Rectal smooth muscle tissue (tissue), 1 donor: ENCODE results near the gene TNFSF4.

ENCODE experiments used
- H3K27ac ChIP-seq: one replicate; pipeline ENCODE4 v1.7.0; 2013; ENCODE audit warnings: low read depth, low read length, inconsistent platforms
- H3K27me3 ChIP-seq: one replicate; pipeline ENCODE4 v1.7.0; 2013; ENCODE audit warnings: low read length; ENCODE audit not compliant: control insufficient read depth, insufficient read depth
- H3K36me3 ChIP-seq: one replicate; pipeline ENCODE4 v1.7.0; 2013; ENCODE audit warnings: low read length; ENCODE audit not compliant: control insufficient read depth, insufficient read depth
- H3K4me1 ChIP-seq: one replicate; pipeline ENCODE4 v1.7.0; 2013; ENCODE audit warnings: low read length; ENCODE audit not compliant: control insufficient read depth, insufficient read depth
- H3K4me3 ChIP-seq: one replicate; pipeline ENCODE4 v1.7.0; 2013; ENCODE audit warnings: low read length
- H3K9ac ChIP-seq: one replicate; pipeline ENCODE4 v1.7.0; 2013; ENCODE audit warnings: low read length

TNFSF4 gene

DNA sequence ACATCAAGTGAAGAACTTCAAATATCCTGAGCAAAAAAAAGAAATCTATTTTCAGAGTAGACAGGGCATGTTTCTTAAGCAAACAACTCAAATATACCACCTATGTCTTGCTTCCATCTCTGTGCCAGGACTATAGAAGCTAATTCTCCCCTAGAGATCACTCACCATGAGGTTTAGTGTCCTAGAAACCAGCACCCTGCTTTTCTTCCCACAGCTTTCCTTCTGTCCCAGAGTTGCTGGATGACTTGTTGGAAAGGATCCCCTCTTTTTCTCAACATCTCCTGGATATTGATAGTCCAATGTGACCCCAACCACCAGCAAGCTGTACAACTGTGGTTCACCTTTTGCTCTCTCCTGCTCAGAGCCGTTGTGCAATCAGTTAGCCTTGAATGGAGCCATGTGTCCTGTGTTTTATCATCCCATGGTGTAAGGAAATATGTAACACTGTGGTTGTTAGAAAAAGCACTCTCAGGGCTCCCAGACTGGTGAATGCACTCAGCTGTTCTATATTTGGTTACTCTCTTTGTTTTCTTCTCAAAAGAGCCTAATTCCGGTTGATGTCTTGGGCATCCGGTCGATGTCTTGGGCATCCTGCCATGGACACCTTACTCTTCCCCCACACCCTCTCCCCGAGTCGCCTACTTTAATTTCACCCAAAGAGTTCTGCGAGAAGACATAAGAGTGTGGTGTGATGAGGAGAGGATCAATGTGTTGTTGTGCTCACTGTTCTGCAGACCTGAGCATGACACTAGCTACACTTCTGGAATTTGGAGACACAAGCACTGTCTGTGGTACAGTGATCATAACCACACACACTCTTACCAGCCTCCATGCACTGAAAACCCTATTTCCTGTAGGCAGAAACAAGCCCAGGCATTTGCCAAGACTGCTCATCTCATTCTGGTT, 1.7 kb downstream of the TNFSF4 start:
- Histone ChIP-seq H3K27ac (no peak overlapping the region), H3K4me1 (no peaks in the 10 kb centered on the region)

GRCh38 chr1:173204693-173205092, 2.4 kb downstream of the TNFSF4 start:
- H3K36me3 ChIP-seq, result no peaks in the 10 kb centered on the region
- H3K4me3 ChIP-seq, result no peak overlapping the region
- H3K4me1 ChIP-seq, result no peaks in the 10 kb centered on the region
- no peak overlapping the region for H3K27ac ChIP-seq
- no peak overlapping the region for H3K9ac ChIP-seq
- no peaks in the 10 kb centered on the region for H3K27me3 ChIP-seq

More for the DNA sequence above, 1.7 kb downstream of the TNFSF4 start:
- no peak overlapping the region for H3K9ac ChIP-seq
- H3K27me3 ChIP-seq, result no peaks in the 10 kb centered on the region
- no peaks in the 10 kb centered on the region for H3K36me3 ChIP-seq
- H3K4me3 ChIP-seq, result no peak overlapping the region

GRCh38 chr1:173202424-173203145, 4.5 kb downstream of the TNFSF4 start:
- Histone ChIP-seq H3K4me3 (no peak overlapping the region), H3K27me3 (no peaks in the 10 kb centered on the region), H3K27ac (peak overlapping the region; percentile 3), H3K9ac (no peak overlapping the region), H3K4me1 (no peaks in the 10 kb centered on the region), H3K36me3 (no peaks in the 10 kb centered on the region)

- H3K9ac ChIP-seq, result no peak overlapping the region
- no peak overlapping the region for H3K4me3 ChIP-seq
- no peaks in the 10 kb centered on the region for H3K4me1 ChIP-seq
- H3K36me3 ChIP-seq, result no peaks in the 10 kb centered on the region
- H3K27me3 ChIP-seq, result no peaks in the 10 kb centered on the region
- H3K27ac ChIP-seq, result no peak overlapping the region
These were observed 5.2 kb downstream of the TNFSF4 start for GRCh38 chr1:173201969-173202368.

GRCh38 chr1:173195596-173196088, 11.5 kb downstream of the TNFSF4 start:
- Histone ChIP-seq H3K4me3 (no peak overlapping the region), H3K27ac (no peak overlapping the region), H3K4me1 (no peaks in the 10 kb centered on the region), H3K27me3 (no peaks in the 10 kb centered on the region), H3K9ac (no peak overlapping the region), H3K36me3 (no peaks in the 10 kb centered on the region)

DNA sequence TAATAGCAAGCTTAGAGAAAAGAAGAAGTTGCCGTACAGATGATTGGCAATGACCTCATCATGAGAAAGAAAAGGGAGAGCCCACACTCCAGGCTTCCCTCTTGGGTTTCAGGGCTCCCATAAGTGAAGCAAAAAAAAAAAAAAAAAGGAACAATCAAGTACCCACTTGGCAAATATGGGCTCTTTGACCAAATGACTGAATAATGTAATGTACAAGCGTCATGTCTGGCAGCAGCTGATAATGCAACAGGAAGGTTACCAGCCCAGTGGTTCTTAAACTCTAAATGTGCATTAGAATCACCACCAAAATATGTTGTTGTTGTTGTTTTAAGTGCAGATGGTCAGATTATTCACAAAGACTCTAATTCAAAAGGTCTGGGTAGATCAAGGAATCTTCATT, 13.5 kb downstream of the TNFSF4 start:
- Histone ChIP-seq H3K27ac (no peak overlapping the region), H3K4me1 (peaks cover 5% of the 10 kb centered on the region), H3K36me3 (no peaks in the 10 kb centered on the region), H3K27me3 (no peaks in the 10 kb centered on the region), H3K9ac (no peak overlapping the region), H3K4me3 (no peak overlapping the region)

GRCh38 chr1:173191011-173191705, 16.0 kb downstream of the TNFSF4 start:
- no peak overlapping the region for H3K4me3 ChIP-seq
- H3K4me1 ChIP-seq, result peaks cover 5% of the 10 kb centered on the region
- no peaks in the 10 kb centered on the region for H3K36me3 ChIP-seq
- H3K27me3 ChIP-seq, result no peaks in the 10 kb centered on the region
- no peak overlapping the region for H3K27ac ChIP-seq
- H3K9ac ChIP-seq, result no peak overlapping the region

GRCh38 chr1:173190101-173190936, 16.8 kb downstream of the TNFSF4 start:
- no peak overlapping the region for H3K4me3 ChIP-seq
- peak overlapping the region; percentile 62 for H3K27ac ChIP-seq

GRCh38 chr1:173187671-173188237, 19.4 kb downstream of the TNFSF4 start:
- no peak overlapping the region for H3K9ac ChIP-seq
- H3K4me1 ChIP-seq, result peaks cover 5% of the 10 kb centered on the region
- H3K36me3 ChIP-seq, result no peaks in the 10 kb centered on the region
- no peak overlapping the region for H3K4me3 ChIP-seq
- H3K27me3 ChIP-seq, result no peaks in the 10 kb centered on the region
- H3K27ac ChIP-seq, result no peak overlapping the region

More at GRCh38 chr1:173190101-173190936, 16.8 kb downstream of the TNFSF4 start:
- H3K4me1 ChIP-seq, result peaks cover 5% of the 10 kb centered on the region
- H3K27me3 ChIP-seq, result no peaks in the 10 kb centered on the region
- no peak overlapping the region for H3K9ac ChIP-seq
- H3K36me3 ChIP-seq, result no peaks in the 10 kb centered on the region

DNA sequence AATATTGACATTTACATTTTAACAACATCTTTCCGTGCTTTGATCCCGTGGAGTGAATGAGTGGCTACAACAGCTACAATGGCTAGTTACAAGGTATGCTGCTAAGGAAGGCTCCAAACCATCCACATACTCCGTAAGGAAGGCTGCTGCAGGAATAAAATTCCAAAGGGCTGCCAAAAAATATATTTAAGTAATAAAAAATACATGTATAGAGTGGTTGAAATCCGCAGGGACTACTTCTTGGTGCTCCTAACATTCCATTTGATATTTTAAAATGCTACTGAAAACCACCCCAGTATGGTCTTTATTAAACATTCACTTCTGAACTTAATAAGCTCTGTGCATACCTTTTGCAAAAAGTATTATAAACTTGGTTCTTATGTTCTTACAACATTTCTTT, 25.3 kb downstream of the TNFSF4 start:
- no peaks in the 10 kb centered on the region for H3K27me3 ChIP-seq
- no peak overlapping the region for H3K27ac ChIP-seq
- H3K4me3 ChIP-seq, result no peak overlapping the region
- no peak overlapping the region for H3K9ac ChIP-seq
- H3K36me3 ChIP-seq, result no peaks in the 10 kb centered on the region
- H3K4me1 ChIP-seq, result no peaks in the 10 kb centered on the region

GRCh38 chr1:173176246-173176645, 30.9 kb downstream of the TNFSF4 start:
- Histone ChIP-seq H3K27me3 (no peaks in the 10 kb centered on the region), H3K27ac (no peak overlapping the region)

More at GRCh38 chr1:173176246-173176645, 30.9 kb downstream of the TNFSF4 start:
- Histone ChIP-seq H3K4me3 (no peak overlapping the region), H3K9ac (no peak overlapping the region), H3K36me3 (no peaks in the 10 kb centered on the region), H3K4me1 (no peaks in the 10 kb centered on the region)
